ENCODE data around the gene SNX30.
"Not testable (repeated sequence)": the region's sequence is repeated elsewhere in the genome, so short reads cannot be mapped to it uniquely, and the experiment has no call there.

Gene SNX30, protein sequence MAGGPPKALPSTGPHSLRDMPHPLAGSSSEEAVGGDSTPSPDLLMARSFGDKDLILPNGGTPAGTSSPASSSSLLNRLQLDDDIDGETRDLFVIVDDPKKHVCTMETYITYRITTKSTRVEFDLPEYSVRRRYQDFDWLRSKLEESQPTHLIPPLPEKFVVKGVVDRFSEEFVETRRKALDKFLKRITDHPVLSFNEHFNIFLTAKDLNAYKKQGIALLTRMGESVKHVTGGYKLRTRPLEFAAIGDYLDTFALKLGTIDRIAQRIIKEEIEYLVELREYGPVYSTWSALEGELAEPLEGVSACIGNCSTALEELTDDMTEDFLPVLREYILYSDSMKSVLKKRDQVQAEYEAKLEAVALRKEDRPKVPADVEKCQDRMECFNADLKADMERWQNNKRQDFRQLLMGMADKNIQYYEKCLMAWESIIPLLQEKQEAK

DNA sequence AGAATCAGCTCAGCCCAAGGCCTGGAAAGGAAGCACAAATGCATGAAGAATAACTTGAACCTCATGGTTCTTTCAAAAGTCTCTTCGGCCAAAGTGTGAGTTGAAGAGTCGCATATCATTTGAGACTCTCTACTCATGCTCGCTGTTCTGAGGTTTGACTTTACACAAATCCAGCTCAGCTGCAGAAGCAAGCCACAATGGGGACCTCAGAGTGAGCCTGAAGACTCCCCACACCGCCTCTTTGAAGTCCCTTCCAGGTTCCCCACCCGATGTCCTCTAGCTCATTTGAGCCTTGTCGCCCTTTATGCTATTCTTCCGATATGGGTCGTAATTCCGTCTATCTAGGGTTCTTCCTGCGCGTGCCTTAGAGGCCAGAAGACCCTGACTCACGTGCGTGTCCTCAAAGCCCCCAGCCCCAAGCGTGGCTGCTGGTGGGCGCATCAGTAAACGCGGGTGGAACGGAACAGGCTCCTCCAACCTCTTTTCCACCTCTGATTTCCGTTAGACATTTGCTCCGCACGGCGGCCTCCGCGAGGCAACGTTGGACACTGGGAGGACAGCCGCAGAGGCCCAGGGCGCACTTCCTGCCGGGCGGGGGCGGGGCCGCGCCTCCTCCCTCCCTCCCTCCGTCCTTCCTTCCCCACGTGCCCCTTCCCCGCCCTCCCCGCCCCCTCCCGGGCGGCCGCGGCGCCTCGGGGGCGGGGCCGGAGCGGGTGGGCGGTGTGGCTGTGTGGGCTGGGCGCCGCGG, at the start of gene SNX30:
Gene SNX30, plus strand, starts transcription at position 745 of the 748 bp plus-strand sequence. CDS start 242 bp downstream, outside the sequence.
- peak; percentile 74 to 96 (median 91) for DNase-seq
- intact Hi-C loops (cut with DNase I) = loop anchor here (2.0 to 10.0 kb wide), 3 partner anchors 31 to 95 kb away; partner anchors contain the start of gene INIP

GRCh38 chr9:112703304-112703703, 47.3 kb upstream of the SNX30 start:
- no peak for DNase-seq
- intact Hi-C loops (cut with DNase I) = no loop called here

GRCh38 chr9:112705768-112706427, 44.7 kb upstream of the SNX30 start:
- intact Hi-C loops (cut with DNase I) = no loop called here
- peak in 32 of 42 donors; percentile 10 to 79 (median 52) for DNase-seq

DNA sequence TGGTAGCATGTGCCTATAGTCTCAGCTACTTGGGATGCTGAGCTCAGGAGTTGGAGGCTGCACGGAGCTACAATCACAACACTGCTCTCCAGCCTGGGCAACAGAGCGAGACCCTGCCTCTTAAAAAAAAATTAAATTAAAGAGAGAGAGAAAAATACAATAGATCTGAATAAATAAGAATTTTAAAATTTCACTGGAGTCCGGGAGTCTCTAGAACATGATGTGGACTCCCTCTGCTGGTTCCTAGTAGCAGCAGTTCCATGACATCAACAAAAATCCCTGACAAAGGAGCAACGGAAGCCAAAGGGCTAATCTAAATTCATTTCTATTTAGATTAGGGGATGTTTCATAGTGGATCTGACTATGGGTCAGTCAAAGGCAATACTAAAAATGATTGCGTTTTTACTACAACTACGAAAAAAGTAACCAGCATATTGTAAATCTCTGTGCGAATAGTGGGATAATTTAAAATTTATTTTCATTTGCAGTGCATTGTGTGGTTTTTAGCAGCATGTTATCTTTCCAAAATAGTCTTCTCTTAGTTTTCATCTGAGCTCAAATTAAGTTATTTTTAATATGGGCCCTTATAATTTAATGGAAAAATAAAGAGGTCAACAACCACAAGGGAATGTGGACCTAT, 39.4 kb upstream of the SNX30 start:
- DNase-seq = peak in 26 of 42 donors; percentile 13 to 74 (median 42)
- intact Hi-C loops (cut with DNase I) = loop anchor here (10.0 kb wide), 2 partner anchors 84 to 616 kb away; no protein-coding TSS in a partner anchor

- intact Hi-C loops (cut with DNase I) = loop anchor here (10.0 kb wide), 2 partner anchors 82 to 618 kb away; no protein-coding TSS in a partner anchor
- DNase-seq = no peak
Measured at GRCh38 chr9:112712678-112713077, 37.9 kb upstream of the SNX30 start.

GRCh38 chr9:112717661-112718331, 32.8 kb upstream of the SNX30 start, which contains the start of gene INIP:
TSS of gene INIP (minus strand) at chr9:112718117. CDS start at chr9:112716485, 1,632 bp downstream.
- DNase-seq = peak; percentile 95 to 99 (median 98)
- intact Hi-C loops (cut with DNase I) = loop anchor here (2.0 to 10.0 kb wide), 4 partner anchors 33 to 623 kb away; partner anchors contain the start of genes HSDL2 and SNX30

GRCh38 chr9:112719241-112719691, 31.3 kb upstream of the SNX30 start:
- DNase-seq = no peak
- intact Hi-C loops (cut with DNase I) = loop anchor here (2.0 to 10.0 kb wide), 4 partner anchors 32 to 624 kb away; partner anchors contain the start of genes HSDL2 and SNX30

GRCh38 chr9:112719696-112720095, 30.9 kb upstream of the SNX30 start:
- intact Hi-C loops (cut with DNase I) = loop anchor here (2.0 to 10.0 kb wide), 4 partner anchors 31 to 625 kb away; partner anchors contain the start of genes HSDL2 and SNX30

GRCh38 chr9:112720113-112720780, 30.3 kb upstream of the SNX30 start:
- no peak for DNase-seq
- intact Hi-C loops (cut with DNase I) = no loop called here

More at GRCh38 chr9:112719696-112720095, 30.9 kb upstream of the SNX30 start:
- DNase-seq = no peak

- not testable (repeated sequence) for DNase-seq
Measured at GRCh38 chr9:112722749-112723148, 27.8 kb upstream of the SNX30 start.

DNA sequence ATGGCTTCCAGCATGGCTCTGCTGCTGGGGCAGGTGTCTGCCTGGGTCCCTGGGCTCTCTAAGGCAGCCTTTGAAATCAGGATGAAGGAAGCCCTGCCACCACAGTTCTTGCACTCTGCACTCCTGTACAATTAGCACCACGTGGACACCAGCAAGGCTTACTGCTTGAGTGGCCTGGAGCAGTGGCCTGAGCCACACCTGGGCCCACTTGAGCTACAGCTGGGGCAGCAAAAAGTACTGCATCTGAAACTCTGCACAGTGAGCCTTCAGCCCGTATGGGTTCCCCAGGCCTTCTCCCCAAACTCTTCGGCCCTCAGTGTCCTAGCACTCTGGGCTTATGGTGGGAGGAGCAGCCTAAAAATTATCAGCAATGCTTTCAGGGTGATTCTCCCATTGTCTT, 24.6 kb upstream of the SNX30 start:
- intact Hi-C loops (cut with DNase I) = no loop called here

More at GRCh38 chr9:112722749-112723148, 27.8 kb upstream of the SNX30 start:
- intact Hi-C loops (cut with DNase I) = not testable (repeated sequence)

DNA sequence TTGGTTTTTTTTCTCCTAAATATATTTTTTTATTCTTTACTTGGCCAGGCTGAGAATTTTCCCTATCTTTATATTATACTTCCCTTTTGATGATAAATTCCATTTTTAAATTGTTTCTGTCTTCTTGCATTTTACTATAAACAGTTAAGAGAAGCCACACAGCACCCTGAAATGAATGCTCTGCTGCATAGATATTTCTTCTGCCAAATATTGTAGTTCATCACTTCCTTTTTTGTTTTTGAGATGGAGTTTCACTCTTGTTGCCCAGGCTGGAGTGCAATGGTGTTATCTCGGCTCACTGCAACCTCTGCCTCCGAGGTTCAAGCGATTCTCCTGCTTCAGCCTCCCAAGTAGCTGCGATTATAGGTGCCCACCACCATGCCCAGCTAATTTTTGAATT, 24.1 kb upstream of the SNX30 start:
- intact Hi-C loops (cut with DNase I) = no loop called here
- no peak for DNase-seq

More for the DNA sequence above, 24.6 kb upstream of the SNX30 start:
- DNase-seq = no peak

DNA sequence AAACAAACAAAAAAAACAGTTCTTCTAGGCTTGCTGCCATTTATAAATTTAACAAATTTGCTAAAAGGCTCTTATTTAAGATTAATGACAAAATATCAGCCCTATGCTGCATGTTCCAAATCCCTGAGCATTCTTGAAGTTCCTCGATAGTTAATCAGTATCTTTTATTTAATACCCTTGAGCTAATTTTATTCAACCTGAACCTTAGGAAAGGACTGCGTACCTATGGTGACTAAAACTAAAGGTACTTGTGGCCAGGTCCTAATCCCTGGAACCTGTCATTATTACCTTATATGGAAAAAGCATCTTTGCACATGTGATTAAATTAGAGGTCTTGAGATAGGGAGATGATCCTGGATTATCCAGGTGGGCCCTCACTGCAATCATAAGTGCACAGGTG, 22.2 kb upstream of the SNX30 start:
- DNase-seq = no peak
- intact Hi-C loops (cut with DNase I) = no loop called here

DNA sequence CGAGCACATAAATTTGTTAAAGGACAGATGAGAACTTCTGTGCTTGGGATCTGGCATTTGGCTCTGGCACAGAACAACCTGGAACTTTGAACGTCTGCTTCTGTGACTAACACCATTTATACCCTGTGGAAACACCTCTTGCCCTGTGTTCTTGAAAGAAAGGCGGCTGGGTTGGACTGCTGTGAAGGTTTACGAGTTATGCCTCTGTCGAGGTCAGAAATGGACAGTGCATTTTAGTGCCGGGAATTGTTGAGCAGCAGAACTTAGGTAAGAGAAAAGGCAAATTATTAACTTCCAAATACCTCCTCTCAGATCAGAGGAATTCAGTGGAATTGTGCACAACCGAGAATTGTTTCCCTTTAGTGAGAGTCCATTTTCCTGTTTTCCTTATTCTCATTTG, 18.6 kb upstream of the SNX30 start:
- DNase-seq = no peak

DNA sequence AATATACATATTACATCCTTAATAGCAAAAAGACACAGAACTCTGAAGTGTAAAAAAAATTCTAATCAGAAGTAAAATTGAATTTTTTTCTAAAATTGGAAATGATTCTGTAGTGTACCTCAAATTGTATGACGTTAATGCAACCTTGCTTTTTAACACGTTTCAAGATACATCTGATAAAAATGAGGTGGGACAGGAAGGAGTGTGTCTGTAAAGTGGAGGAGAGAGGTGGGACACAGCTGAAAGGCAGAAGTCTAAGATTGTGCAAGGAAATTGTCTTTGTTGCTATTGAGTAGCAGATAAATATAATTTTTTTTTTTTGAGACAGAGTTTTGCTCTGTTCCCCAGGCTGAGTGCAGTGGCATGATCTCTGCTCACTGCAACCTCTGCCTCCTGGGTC, 15.7 kb upstream of the SNX30 start:
- intact Hi-C loops (cut with DNase I) = no loop called here
- no peak for DNase-seq

More for the DNA sequence above, 18.6 kb upstream of the SNX30 start:
- intact Hi-C loops (cut with DNase I) = no loop called here

GRCh38 chr9:112743216-112743836, 7.2 kb upstream of the SNX30 start:
- intact Hi-C loops (cut with DNase I) = no loop called here
- peak in 3 of 42 donors; percentile 24 to 58 (median 37) for DNase-seq

DNA sequence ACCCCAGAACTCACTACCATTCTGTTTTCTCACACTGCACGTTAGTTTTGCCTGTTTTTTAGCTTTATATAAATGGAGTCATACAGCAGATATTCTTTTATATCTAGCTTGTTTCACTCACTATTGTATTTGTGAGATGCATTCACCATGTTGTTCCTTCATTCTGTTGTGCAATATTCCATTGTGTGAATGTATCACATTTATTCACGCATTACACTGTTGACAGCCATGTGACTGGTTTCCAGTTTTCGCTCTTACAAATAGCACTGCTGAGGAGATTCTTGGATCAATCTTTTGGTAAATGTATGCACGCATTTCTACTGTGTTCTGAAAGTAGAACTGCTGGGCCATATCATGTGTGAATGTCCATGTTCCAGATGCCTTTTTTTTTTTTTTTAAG, 6.4 kb upstream of the SNX30 start:
- DNase-seq = no peak
- intact Hi-C loops (cut with DNase I) = no loop called here
